ENCODE measurements around the gene DPP8. TPM values are rescaled to one million over a fixed set of nuclear protein-coding genes. Genes with fewer than 3 reads are reported as not detected.

DPP8 gene
- polyA plus RNA-seq, 2 of the 4 experiments (the other 2 are of a cell fraction), result 24.4 to 41.8 TPM

GRCh38 chr15:65532738-65533051 is 15.2 kb upstream of the DPP8 start:
- WGBS (ENCODE audit: missing lambda C conversion rate), result 17% methylated on average over 1 of the region's 1 CpG
- Histone ChIP-seq H3K9me3 (no peaks in the 10 kb centered on the region), H3K4me3 (no peak overlapping the region), H3K27ac (no peak overlapping the region), H3K4me1 (peaks cover 44% of the 10 kb centered on the region), H3K4me2 (peak overlapping the region; percentile 95)
- DNase-seq (ENCODE audit: low read depth in 1 of 2, low spot score in 1 of 2) (peak; percentile 43 to 44), ATAC-seq (no peak), FAIRE-seq (no peak)
- POLR2A ChIA-PET, result no interaction called here
- TF ChIP-seq JUNB (IDR thresholded peaks at IDR 0.05) (no peak), CTCF (IDR thresholded peaks at IDR 0.05) (no peak), HES2 (IDR thresholded peaks at IDR 0.05) (no peak), MYC (IDR thresholded peaks at IDR 0.05; ENCODE audit: borderline replicate concordance, low read length) (no peak), EHF (CRISPR knock-in tag; IDR thresholded peaks at IDR 0.05) (no peak), E2F6 (IDR thresholded peaks at IDR 0.05; ENCODE audit: borderline replicate concordance, low read depth) (no peak), MAX (IDR thresholded peaks at IDR 0.05) (peak; percentile 34; the same call in 1 of the 2 replicates), FOSL2 (IDR thresholded peaks at IDR 0.05) (no peak; the same call in 1 of the 2 replicates), FOSL2 (CRISPR knock-in tag; IDR thresholded peaks at IDR 0.05) (peak; percentile 79)
- CTCF ChIA-PET, result no interaction called here

GRCh38 chr15:65530318-65531111 is 13.0 kb upstream of the DPP8 start, which contains the start of gene HACD3:
TSS of gene HACD3 (plus strand) at chr15:65530463. CDS start at chr15:65530632, 169 bp downstream.
- Histone ChIP-seq H3K4me3 (peak within 1 kb of the TSS; percentile 78), H3K27ac (peak within 1 kb of the TSS; percentile 85 to 91), H3K4me2 (peak within 1 kb of the TSS; percentile 95), H3K4me1 (peaks cover 44% of the 10 kb centered on the region), H3K9me3 (no peaks in the 10 kb centered on the region)
- DNase-seq (ENCODE audit: low read depth in 1 of 2, low spot score in 1 of 2) (peak; percentile 90 to 97), ATAC-seq (peak; percentile 94 to 96), FAIRE-seq (no peak)
- CTCF ChIA-PET, result interaction anchor here (0.8 to 1.4 kb wide), 9 partner anchors 65 to 212 kb away, joined by 3 to 4 read pairs (median 3); no protein-coding TSS in a partner anchor
- WGBS (ENCODE audit: missing lambda C conversion rate), result 2% methylated on average over 62 of the region's 88 CpGs
- POLR2A ChIA-PET, result interaction anchor here (0.7 to 2.1 kb wide), 9 partner anchors 11 to 345 kb away, joined by 3 to 23 read pairs (median 4); partner anchors contain the start of genes CLPX, IGDCC4, INTS14 and RAB11A
- no peak for TF ChIP-seq HOXA7 (CRISPR knock-in tag; IDR thresholded peaks at IDR 0.05)
- TF ChIP-seq E2F6 (IDR thresholded peaks at IDR 0.05; ENCODE audit: borderline replicate concordance, low read depth), result peak; percentile 95
- no peak for TF ChIP-seq RFX5 (IDR thresholded peaks at IDR 0.05)
- peak; percentile 89 for TF ChIP-seq POLR2A (IDR thresholded peaks at IDR 0.05; ENCODE audit: low read length)
- no peak for TF ChIP-seq RNF2 (IDR thresholded peaks at IDR 0.05; ENCODE audit: borderline replicate concordance, low read depth)
- peak; percentile 39; the same call in 1 of the 2 replicates for TF ChIP-seq TFCP2L1 (CRISPR knock-in tag; IDR thresholded peaks at IDR 0.05)
- TF ChIP-seq ESRRA (IDR thresholded peaks at IDR 0.05; ENCODE audit: borderline replicate concordance, low read length), result no peak
- no peak for TF ChIP-seq CEBPB (IDR thresholded peaks at IDR 0.05)
- TF ChIP-seq HOXB5 (CRISPR knock-in tag; IDR thresholded peaks at IDR 0.05), result no peak
- no peak for TF ChIP-seq ATOH8 (CRISPR knock-in tag; IDR thresholded peaks at IDR 0.05; ENCODE audit: low read depth)
- peak; percentile 67 for TF ChIP-seq PHF8 (IDR thresholded peaks at IDR 0.05; ENCODE audit: borderline replicate concordance, low read depth)
- TF ChIP-seq JUNB (IDR thresholded peaks at IDR 0.05), result no peak
- no peak for TF ChIP-seq RCOR1 (IDR thresholded peaks at IDR 0.05; ENCODE audit: low read depth, low read length)
- no peak for TF ChIP-seq EHF (CRISPR knock-in tag; IDR thresholded peaks at IDR 0.05)
- no peak for TF ChIP-seq FOXS1 (CRISPR knock-in tag; IDR thresholded peaks at IDR 0.05)
- TF ChIP-seq REST (IDR thresholded peaks at IDR 0.05), result no peak
- TF ChIP-seq CHD2 (IDR thresholded peaks at IDR 0.05; ENCODE audit: low read length, partially characterized antibody), result peak; percentile 10
- no peak for TF ChIP-seq ZC3H11A (IDR thresholded peaks at IDR 0.05)
- no peak; the same call in 1 of the 2 replicates for TF ChIP-seq CHD4 (IDR thresholded peaks at IDR 0.05; ENCODE audit: borderline replicate concordance)
- peak; percentile 70; the same call in 2 of the 3 replicates for TF ChIP-seq BCL3 (IDR thresholded peaks at IDR 0.05)
- TF ChIP-seq FOSL2 (IDR thresholded peaks at IDR 0.05), result no peak
- TF ChIP-seq FOSL2 (CRISPR knock-in tag; IDR thresholded peaks at IDR 0.05), result no peak
- no peak for TF ChIP-seq CBX8 (IDR thresholded peaks at IDR 0.05)

All from A549 (cell line).